OCI-LY3 (cell line): ENCODE measurements around the gene EXOC3L1.

Experiments used
- H2AFZ ChIP-seq: fragments of 200-600, 300-600 bp; shearing (Covaris generic); 2 replicates; pipeline ENCODE4 v1.6.0; 2014; ENCODE audit warnings: antibody characterized with exemption, low read depth, low read length
- H3K27ac ChIP-seq: fragments of 200-600, 300-600 bp; sonication (generic); 2 replicates; pipeline ENCODE4 v1.5.1; 2014; ENCODE audit warnings: mild to moderate bottlenecking, low read length, moderate library complexity, mixed read lengths
- H3K27me3 ChIP-seq: fragments of 200-600, 300-600 bp; sonication (generic); 2 replicates; pipeline ENCODE4 v1.6.1; 2014; ENCODE audit warnings: low read depth, low read length, mixed read lengths
- H3K36me3 ChIP-seq: fragments of 200-600, 300-600 bp; sonication (generic); replicated peaks from 2 replicates; pipeline ENCODE3; 2014; ENCODE audit warnings: low read depth, low read length, mixed read lengths
- H3K4me1 ChIP-seq: fragments of 300-600, 200-600 bp; sonication (generic); 2 replicates; pipeline ENCODE4 v1.6.1; 2014; ENCODE audit warnings: low read length, mixed read lengths
- H3K4me2 ChIP-seq: fragments of 200-600, 300-600 bp; sonication (generic); 2 replicates; pipeline ENCODE4 v1.6.1; 2014; ENCODE audit warnings: low read length, mixed read lengths
- H3K4me3 ChIP-seq: fragments of 300-600, 200-600 bp; sonication (generic); 2 replicates; pipeline ENCODE4 v1.5.1; 2014; ENCODE audit warnings: antibody characterized with exemption, mild to moderate bottlenecking, low read length, moderate library complexity
- H3K79me2 ChIP-seq: fragments of 300-600, 200-600 bp; shearing (Covaris generic); 2 replicates; pipeline ENCODE4 v1.6.1; 2014; ENCODE audit warnings: mild to moderate bottlenecking, low read length, mixed read lengths
- H3K9ac ChIP-seq: fragments of 300-600, 200-600 bp; shearing (Covaris generic); 2 replicates; pipeline ENCODE4 v1.6.0; 2014; ENCODE audit warnings: mild to moderate bottlenecking, low read length, moderate library complexity
- H3K9me3 ChIP-seq: fragments of 200-600, 300-600 bp; shearing (Covaris generic); 2 replicates; pipeline ENCODE4 v1.6.1; 2014; ENCODE audit warnings: low read length, mixed read lengths; ENCODE audit not compliant: insufficient read depth
- H4K20me1 ChIP-seq: fragments of 200-600, 300-600 bp; sonication (generic); 2 replicates; pipeline ENCODE4 v1.6.1; 2016; ENCODE audit warnings: low read length, mixed read lengths; ENCODE audit not compliant: insufficient read depth
- EZH2phosphoT487 ChIP-seq: fragments of 200-600 bp; shearing (Covaris generic); IDR thresholded peaks from 2 replicates; pipeline ENCODE4 v1.6.1; 2018; ENCODE audit warnings: antibody characterized with exemption, mixed run types, low read depth
- TF ChIP-seq, protein P1 (sequence below): fragments of 200-600, 300-600 bp; sonication (generic); IDR thresholded peaks from 2 replicates; pipeline ENCODE4 v1.5.1; 2014; ENCODE audit warnings: antibody characterized with exemption, low read length, low read depth

The EXOC3L1 gene

DNA sequence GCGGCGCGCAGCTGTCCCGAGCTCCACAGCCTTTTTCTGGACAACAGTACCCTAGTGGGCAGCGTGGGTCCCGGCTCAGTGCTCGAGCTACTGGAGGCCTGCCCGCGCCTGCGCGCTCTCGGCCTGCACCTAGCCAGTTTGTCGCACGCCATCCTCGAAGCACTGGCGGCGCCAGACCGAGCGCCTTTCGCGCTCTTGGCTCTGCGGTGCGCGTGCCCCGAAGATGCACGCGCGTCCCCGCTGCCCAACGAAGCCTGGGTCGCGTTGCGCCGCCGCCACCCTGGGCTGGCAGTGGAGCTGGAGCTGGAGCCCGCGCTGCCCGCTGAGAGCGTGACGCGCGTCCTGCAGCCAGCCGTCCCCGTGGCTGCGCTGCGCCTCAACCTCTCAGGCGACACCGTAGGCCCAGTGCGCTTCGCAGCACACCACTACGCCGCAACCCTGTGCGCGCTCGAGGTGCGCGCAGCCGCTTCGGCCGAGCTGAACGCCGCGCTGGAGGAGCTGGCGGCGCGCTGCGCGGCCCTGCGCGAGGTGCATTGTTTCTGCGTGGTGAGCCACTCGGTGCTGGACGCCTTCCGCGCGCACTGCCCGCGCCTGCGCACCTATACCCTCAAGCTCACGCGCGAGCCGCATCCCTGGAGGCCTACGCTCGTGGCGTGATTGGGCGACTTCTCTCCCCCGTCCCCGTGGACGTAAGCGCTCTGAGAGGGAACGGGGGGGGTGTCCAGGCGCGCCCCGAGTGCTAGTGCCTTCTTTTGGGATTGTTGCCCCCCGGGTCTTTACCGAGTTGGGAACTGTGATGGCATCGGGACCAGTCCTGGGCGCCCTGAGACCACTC, 26.6 kb downstream of the EXOC3L1 start:
- no peak overlapping the region for H2AFZ ChIP-seq
- H3K9ac ChIP-seq: no peak overlapping the region
- H3K4me3 ChIP-seq: no peak overlapping the region
- H3K4me1 ChIP-seq: peaks cover 35% of the 10 kb centered on the region
- H3K36me3 ChIP-seq: peaks cover 10% of the 10 kb centered on the region
- no peak overlapping the region for H3K4me2 ChIP-seq
- no peaks in the 10 kb centered on the region for H3K27me3 ChIP-seq
- H3K9me3 ChIP-seq: no peaks in the 10 kb centered on the region
- H3K27ac ChIP-seq: no peak overlapping the region
- H4K20me1 ChIP-seq: no peaks in the 10 kb centered on the region
- TF ChIP-seq EZH2phosphoT487: no peak
- TF ChIP-seq, protein P1, sequence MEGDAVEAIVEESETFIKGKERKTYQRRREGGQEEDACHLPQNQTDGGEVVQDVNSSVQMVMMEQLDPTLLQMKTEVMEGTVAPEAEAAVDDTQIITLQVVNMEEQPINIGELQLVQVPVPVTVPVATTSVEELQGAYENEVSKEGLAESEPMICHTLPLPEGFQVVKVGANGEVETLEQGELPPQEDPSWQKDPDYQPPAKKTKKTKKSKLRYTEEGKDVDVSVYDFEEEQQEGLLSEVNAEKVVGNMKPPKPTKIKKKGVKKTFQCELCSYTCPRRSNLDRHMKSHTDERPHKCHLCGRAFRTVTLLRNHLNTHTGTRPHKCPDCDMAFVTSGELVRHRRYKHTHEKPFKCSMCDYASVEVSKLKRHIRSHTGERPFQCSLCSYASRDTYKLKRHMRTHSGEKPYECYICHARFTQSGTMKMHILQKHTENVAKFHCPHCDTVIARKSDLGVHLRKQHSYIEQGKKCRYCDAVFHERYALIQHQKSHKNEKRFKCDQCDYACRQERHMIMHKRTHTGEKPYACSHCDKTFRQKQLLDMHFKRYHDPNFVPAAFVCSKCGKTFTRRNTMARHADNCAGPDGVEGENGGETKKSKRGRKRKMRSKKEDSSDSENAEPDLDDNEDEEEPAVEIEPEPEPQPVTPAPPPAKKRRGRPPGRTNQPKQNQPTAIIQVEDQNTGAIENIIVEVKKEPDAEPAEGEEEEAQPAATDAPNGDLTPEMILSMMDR: no peak
- H3K79me2 ChIP-seq: peaks cover 14% of the 10 kb centered on the region

DNA sequence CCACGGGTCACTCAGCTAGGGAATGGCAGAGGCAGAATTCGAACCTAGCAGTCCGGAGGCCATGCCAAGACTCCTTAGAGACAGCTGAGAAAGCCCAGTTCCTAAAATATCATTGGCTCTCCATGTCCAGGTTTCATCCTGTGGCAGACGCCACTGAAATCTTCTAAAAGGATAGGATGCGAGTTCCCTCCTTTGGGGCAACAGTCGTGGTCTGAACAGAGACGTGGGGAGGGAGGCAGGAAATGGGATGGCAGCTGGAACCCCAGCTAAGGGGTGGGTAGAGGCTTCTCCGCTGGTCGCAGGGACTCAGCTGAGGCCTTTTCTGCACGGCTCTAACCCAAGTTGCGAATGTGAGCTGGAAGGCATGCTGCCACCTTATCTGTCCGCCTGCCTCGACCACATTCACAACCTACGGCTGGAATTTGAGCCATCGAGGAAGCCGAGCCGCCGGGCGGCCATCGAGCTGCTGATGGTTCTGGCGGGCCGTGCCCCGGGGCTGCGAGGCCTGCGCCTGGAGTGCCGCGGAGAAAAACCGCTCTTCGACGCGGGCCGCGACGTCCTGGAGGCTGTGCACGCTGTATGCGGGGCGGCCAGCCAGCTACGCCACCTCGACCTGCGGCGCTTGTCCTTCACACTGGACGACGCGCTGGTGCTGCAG, 27.3 kb downstream of the EXOC3L1 start:
- no peak overlapping the region for H2AFZ ChIP-seq
- peaks cover 14% of the 10 kb centered on the region for H3K79me2 ChIP-seq
- no peak overlapping the region for H3K9ac ChIP-seq
- no peaks in the 10 kb centered on the region for H3K9me3 ChIP-seq
- H3K27ac ChIP-seq: no peak overlapping the region
- H3K4me1 ChIP-seq: peaks cover 35% of the 10 kb centered on the region
- H3K4me2 ChIP-seq: no peak overlapping the region
- no peak overlapping the region for H3K4me3 ChIP-seq
- H3K36me3 ChIP-seq: peaks cover 7% of the 10 kb centered on the region
- no peaks in the 10 kb centered on the region for H3K27me3 ChIP-seq
- no peaks in the 10 kb centered on the region for H4K20me1 ChIP-seq
- TF ChIP-seq, protein P1: no peak
- TF ChIP-seq EZH2phosphoT487: no peak

DNA sequence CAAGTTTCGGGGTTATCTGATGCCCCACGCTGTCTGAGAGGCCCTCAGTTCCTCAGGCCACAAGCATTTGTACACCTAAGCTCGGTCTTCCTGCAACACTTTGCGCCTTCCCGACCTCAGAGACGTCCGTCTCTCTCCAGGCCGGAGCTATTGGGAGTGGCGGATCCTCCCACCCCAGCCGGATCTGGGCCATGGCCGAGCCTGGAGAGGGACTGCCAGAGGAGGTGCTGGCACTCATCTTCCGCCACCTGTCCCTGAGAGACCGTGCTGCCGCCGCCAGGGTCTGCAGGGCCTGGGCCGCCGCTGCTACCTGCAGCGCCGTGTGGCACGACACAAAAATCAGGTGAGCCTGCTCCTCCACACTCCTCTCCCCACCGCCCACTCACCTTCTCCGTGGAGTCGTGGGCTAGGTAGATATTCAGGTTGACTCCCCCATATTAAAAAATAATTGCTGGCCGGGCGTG, 28.3 kb downstream of the EXOC3L1 start:
- no peaks in the 10 kb centered on the region for H3K27me3 ChIP-seq
- no peak overlapping the region for H3K4me3 ChIP-seq
- H3K9me3 ChIP-seq: no peaks in the 10 kb centered on the region
- H3K79me2 ChIP-seq: peaks cover 14% of the 10 kb centered on the region
- peaks cover 7% of the 10 kb centered on the region for H3K36me3 ChIP-seq
- peaks cover 26% of the 10 kb centered on the region for H3K4me1 ChIP-seq
- no peak overlapping the region for H3K4me2 ChIP-seq
- H2AFZ ChIP-seq: no peak overlapping the region
- no peak overlapping the region for H3K9ac ChIP-seq
- TF ChIP-seq, protein P1: no peak
- no peak for TF ChIP-seq EZH2phosphoT487
- no peaks in the 10 kb centered on the region for H4K20me1 ChIP-seq
- H3K27ac ChIP-seq: no peak overlapping the region
